Mesothelial cell of epicardium (in vitro differentiated cells): ENCODE results near the gene SLC1A1. TPM values are rescaled to one million over a fixed set of nuclear protein-coding genes. Genes with fewer than 3 reads are reported as not detected.

Source experiments
- DNase-seq, 2 experiments: peaks; one replicate each; pipeline ENCODE4 v3.0.0; 2021; ENCODE audit warnings: low spot score in 2 of 2; ENCODE audit not compliant: unreplicated experiment in 2 of 2
- H3K27ac Mint-ChIP-seq: 2 replicates; pipeline ENCODE4 v1.8.0; 2021; ENCODE audit warnings: mixed read lengths
- H3K27me3 Mint-ChIP-seq: 2 replicates; pipeline ENCODE4 v1.8.0; 2021; ENCODE audit warnings: low read depth, mixed read lengths
- H3K36me3 Mint-ChIP-seq: 2 replicates; pipeline ENCODE4 v1.8.0; 2021; ENCODE audit warnings: mixed read lengths
- H3K4me1 Mint-ChIP-seq: 2 replicates; pipeline ENCODE4 v1.8.0; 2021; ENCODE audit warnings: mixed read lengths
- H3K4me3 Mint-ChIP-seq: 2 replicates; pipeline ENCODE4 v1.8.0; 2021; ENCODE audit warnings: mild to moderate bottlenecking, moderate library complexity, mixed read lengths
- H3K9me3 Mint-ChIP-seq: 2 replicates; pipeline ENCODE4 v1.8.0; 2021; ENCODE audit warnings: mixed read lengths
- CTCF ChIP-seq: fragments of 200-600 bp; sonication (generic); IDR thresholded peaks from one replicate; pipeline ENCODE4 v1.5.0; 2021; ENCODE audit warnings: antibody characterized with exemption; ENCODE audit not compliant: unreplicated experiment
- total RNA-seq: library from RNA; stranded (reverse); gene quantifications from 3 replicates; pipeline ENCODE4 v1.2.1, GENCODE V29; 2021

SLC1A1 gene
- total RNA-seq, 1 donor from 2014 or later: 3.9 TPM

GRCh38 chr9:4574657-4575243, 84.5 kb downstream of the SLC1A1 start:
- no peak overlapping the region for H3K27ac Mint-ChIP-seq
- no peak overlapping the region for H3K4me3 Mint-ChIP-seq
- no peaks in the 10 kb centered on the region for H3K36me3 Mint-ChIP-seq
- no peaks in the 10 kb centered on the region for H3K27me3 Mint-ChIP-seq
- peaks cover 12% of the 10 kb centered on the region for H3K4me1 Mint-ChIP-seq
- DNase-seq: no peak
- H3K9me3 Mint-ChIP-seq: no peaks in the 10 kb centered on the region
- TF ChIP-seq CTCF: no peak

DNA sequence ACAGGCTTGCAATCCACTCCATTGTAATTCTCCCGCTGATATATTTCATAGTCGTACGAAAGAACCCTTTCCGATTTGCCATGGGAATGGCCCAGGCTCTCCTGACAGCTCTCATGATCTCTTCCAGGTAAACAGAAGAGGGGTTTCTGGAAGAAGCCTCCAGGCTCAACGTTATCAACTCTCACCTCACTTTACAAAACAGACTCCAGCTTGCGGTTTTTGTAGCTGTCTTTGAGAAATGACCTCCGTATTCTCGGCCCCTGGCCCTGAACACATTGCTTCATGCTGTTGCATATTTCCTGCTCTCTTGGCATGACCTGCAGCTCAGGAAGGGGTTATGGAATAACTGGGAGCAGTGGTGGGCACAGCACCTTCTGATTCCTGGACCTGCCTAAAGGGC, 85.7 kb downstream of the SLC1A1 start:
- no peak overlapping the region for H3K4me3 Mint-ChIP-seq
- no peak overlapping the region for H3K27ac Mint-ChIP-seq
- no peak for DNase-seq

DNA sequence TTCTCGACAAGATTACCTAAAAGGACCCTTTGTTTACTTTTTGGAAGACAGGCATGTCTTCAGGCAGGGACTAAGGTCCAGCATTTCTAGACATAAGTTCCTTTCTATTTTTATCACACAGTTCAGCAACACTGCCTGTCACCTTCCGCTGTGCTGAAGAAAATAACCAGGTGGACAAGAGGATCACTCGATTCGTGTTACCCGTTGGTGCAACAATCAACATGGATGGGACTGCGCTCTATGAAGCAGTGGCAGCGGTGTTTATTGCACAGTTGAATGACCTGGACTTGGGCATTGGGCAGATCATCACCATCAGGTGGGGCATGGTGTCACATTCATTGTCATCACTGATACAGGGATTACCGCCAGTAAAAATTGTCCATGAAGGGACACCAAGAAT, 86.2 kb downstream of the SLC1A1 start:
- DNase-seq: no peak
- Mint-ChIP-seq H3K4me1 (peaks cover 18% of the 10 kb centered on the region), H3K36me3 (no peaks in the 10 kb centered on the region), H3K9me3 (no peaks in the 10 kb centered on the region), H3K4me3 (no peak overlapping the region), H3K27me3 (no peaks in the 10 kb centered on the region), H3K27ac (no peak overlapping the region)
- no peak for TF ChIP-seq CTCF

More for the DNA sequence above, 85.7 kb downstream of the SLC1A1 start:
- H3K9me3 Mint-ChIP-seq: no peaks in the 10 kb centered on the region
- H3K36me3 Mint-ChIP-seq: no peaks in the 10 kb centered on the region
- H3K27me3 Mint-ChIP-seq: no peaks in the 10 kb centered on the region
- TF ChIP-seq CTCF: no peak
- peaks cover 13% of the 10 kb centered on the region for H3K4me1 Mint-ChIP-seq

DNA sequence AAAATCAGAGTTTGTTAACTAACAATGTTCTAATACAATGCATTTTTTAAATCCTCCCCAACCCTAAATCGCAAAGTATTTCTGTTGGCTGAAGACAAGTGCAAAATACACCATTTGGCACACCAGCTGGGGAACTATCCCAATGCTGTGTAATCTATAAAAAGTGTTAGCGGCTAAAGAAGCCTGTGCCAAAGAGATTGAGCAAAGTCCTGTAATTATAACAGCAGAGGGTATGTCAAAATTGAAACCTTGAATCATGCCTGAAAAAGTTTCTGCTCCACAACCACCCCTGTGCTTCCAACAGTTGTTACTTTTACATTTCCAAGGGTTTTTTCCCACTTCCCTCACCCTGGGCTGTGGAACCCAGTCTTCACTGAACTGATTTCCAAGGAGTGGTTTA, 88.7 kb downstream of the SLC1A1 start:
- no peaks in the 10 kb centered on the region for H3K27me3 Mint-ChIP-seq
- TF ChIP-seq CTCF: no peak
- H3K4me3 Mint-ChIP-seq: no peak overlapping the region
- H3K9me3 Mint-ChIP-seq: no peaks in the 10 kb centered on the region
- no peak for DNase-seq
- no peak overlapping the region for H3K27ac Mint-ChIP-seq
- peaks cover 20% of the 10 kb centered on the region for H3K4me1 Mint-ChIP-seq
- H3K36me3 Mint-ChIP-seq: no peaks in the 10 kb centered on the region

DNA sequence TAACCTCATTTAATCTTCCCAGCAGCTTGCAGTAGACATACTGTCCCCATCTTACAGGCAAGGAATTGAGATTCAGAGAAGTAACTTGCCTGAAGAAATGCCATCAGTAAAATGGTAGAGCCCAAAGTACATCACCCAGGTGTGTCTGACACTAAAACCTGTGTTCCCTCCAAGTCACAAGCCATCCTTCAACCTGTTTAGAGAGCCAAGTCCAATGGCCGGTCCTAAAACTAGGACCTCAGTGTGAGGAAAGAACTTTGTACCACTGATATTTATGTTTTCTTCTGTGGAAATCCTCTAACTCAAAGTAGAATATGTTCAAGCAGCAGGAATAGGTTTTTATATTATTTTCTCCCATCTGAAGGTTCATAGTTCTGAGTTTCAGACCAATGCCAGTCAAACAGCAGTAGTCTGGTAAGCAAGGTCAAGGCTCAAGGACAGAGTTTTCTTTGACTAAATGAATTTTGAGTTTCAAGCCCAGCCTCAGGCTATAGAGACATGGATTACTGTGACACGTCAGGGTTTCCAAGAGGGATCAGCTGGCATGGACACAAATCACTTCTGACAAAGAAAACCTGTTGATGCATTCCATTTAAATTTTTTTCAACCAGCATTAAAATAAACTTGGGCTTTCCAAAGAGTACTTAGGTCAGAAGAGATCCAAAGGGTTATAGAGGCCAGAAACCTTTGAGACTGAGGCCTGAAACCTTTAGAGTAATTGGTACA, 90.9 kb downstream of the SLC1A1 start:
- no peaks in the 10 kb centered on the region for H3K27me3 Mint-ChIP-seq
- TF ChIP-seq CTCF: no peak
- no peaks in the 10 kb centered on the region for H3K9me3 Mint-ChIP-seq
- H3K27ac Mint-ChIP-seq: no peak overlapping the region
- no peaks in the 10 kb centered on the region for H3K36me3 Mint-ChIP-seq
- no peak overlapping the region for H3K4me3 Mint-ChIP-seq
- no peak for DNase-seq
- H3K4me1 Mint-ChIP-seq: peaks cover 16% of the 10 kb centered on the region
